Posterior vena cava (tissue), 2 donors: ENCODE data around the gene L3MBTL4. TPM values are rescaled to one million over a fixed set of nuclear protein-coding genes. Genes with fewer than 3 reads are reported as not detected.
"Not testable (repeated sequence)": the region's sequence is repeated elsewhere in the genome, so short reads cannot be mapped to it uniquely, and the experiment has no call there.

Source experiments
- DNase-seq: peaks from one replicate; pipeline ENCODE4 v3.0.0-alpha.2; 2020; ENCODE audit warnings: low spot score
- intact Hi-C, 2 donors: fragments of 100-400 bp; cut with DNase I; formaldehyde crosslinking; loops; one replicate each; pipeline versions ENCODE4 v1.14.1 to v1.14.2; 2022 to 2023
- total RNA-seq, 2 donors: library from RNA; stranded (reverse); fragmentation: NEBNext Ultra II Directional; extraction: Animal tissue kit (Norgen Biotek cat#: 25700); gene quantifications; one replicate each; pipeline ENCODE4 v1.2.1, GENCODE V29; 2021
- donor health status: DM: yes; HTN: yes; CAD: no.
- donor health status: DM: yes; HTN: yes; CAD: no.

The L3MBTL4 gene
- total RNA-seq, 2 donors from 2014 or later = 10.5 to 17.6 TPM

GRCh38 chr18:6156446-6156845, 258.3 kb downstream of the L3MBTL4 start:
- DNase-seq = no peak
- intact Hi-C loops = no loop called here

GRCh38 chr18:6155707-6156106, 259.0 kb downstream of the L3MBTL4 start:
- intact Hi-C loops = no loop called here
- no peak for DNase-seq

- DNase-seq = no peak
- intact Hi-C loops = no loop called here
These were observed 264.3 kb downstream of the L3MBTL4 start for GRCh38 chr18:6150430-6150829.

GRCh38 chr18:6146307-6146661, 268.4 kb downstream of the L3MBTL4 start:
- no peak for DNase-seq
- intact Hi-C loops = no loop called here

- intact Hi-C loops = no loop called here
- DNase-seq = no peak
These were observed 268.9 kb downstream of the L3MBTL4 start for GRCh38 chr18:6145645-6146306.

GRCh38 chr18:6139007-6139406, 275.7 kb downstream of the L3MBTL4 start:
- intact Hi-C loops = no loop called here
- DNase-seq = no peak

GRCh38 chr18:6135901-6136300, 278.8 kb downstream of the L3MBTL4 start:
- intact Hi-C loops, DNase-seq: not testable (repeated sequence)

- DNase-seq, intact Hi-C loops: not testable (repeated sequence)
These were observed 279.7 kb downstream of the L3MBTL4 start for GRCh38 chr18:6135029-6135428.

GRCh38 chr18:6132751-6133368, 281.9 kb downstream of the L3MBTL4 start:
- no peak for DNase-seq
- intact Hi-C loops = no loop called here

GRCh38 chr18:6120820-6121279, 293.9 kb downstream of the L3MBTL4 start:
- intact Hi-C loops = no loop called here
- DNase-seq = no peak

- intact Hi-C loops = no loop called here
- DNase-seq = no peak
These were observed 294.9 kb downstream of the L3MBTL4 start for GRCh38 chr18:6119761-6120160.

- no peak for DNase-seq
- intact Hi-C loops = no loop called here
These were observed 296.6 kb downstream of the L3MBTL4 start for GRCh38 chr18:6118080-6118479.

- DNase-seq = no peak
- intact Hi-C loops = no loop called here
These were observed 299.0 kb downstream of the L3MBTL4 start for GRCh38 chr18:6115710-6116109.

GRCh38 chr18:6113650-6114049, 301.1 kb downstream of the L3MBTL4 start:
- no peak for DNase-seq
- intact Hi-C loops = no loop called here

- no peak for DNase-seq
- intact Hi-C loops = no loop called here
These were observed 303.0 kb downstream of the L3MBTL4 start for GRCh38 chr18:6111726-6112125.

- intact Hi-C loops = no loop called here
- no peak for DNase-seq
These were observed 305.0 kb downstream of the L3MBTL4 start for GRCh38 chr18:6109743-6110142.

- intact Hi-C loops = no loop called here
- DNase-seq = no peak
These were observed 306.9 kb downstream of the L3MBTL4 start for GRCh38 chr18:6107794-6108193.

- DNase-seq = no peak
- intact Hi-C loops = no loop called here
These were observed 308.5 kb downstream of the L3MBTL4 start for GRCh38 chr18:6106091-6106685.

GRCh38 chr18:6103741-6104140, 311.0 kb downstream of the L3MBTL4 start:
- no peak for DNase-seq
- intact Hi-C loops = no loop called here

GRCh38 chr18:6096730-6097129, 318.0 kb downstream of the L3MBTL4 start:
- intact Hi-C loops = no loop called here

GRCh38 chr18:6088432-6088831, 326.3 kb downstream of the L3MBTL4 start:
- intact Hi-C loops = no loop called here
- no peak for DNase-seq

More at GRCh38 chr18:6096730-6097129, 318.0 kb downstream of the L3MBTL4 start:
- DNase-seq = no peak
